HG03558 (cell line): ENCODE results near the gene IL9.
"Not testable (repeated sequence)": the region's sequence is repeated elsewhere in the genome, so short reads cannot be mapped to it uniquely, and the experiment has no call there.

ENCODE experiments used
- ATAC-seq: cut with Tn5 transposase; IDR thresholded peaks from one replicate; pipeline ENCODE4 v1.9.1; 2021; ENCODE audit warnings: moderate number of reproducible peaks; ENCODE audit not compliant: unreplicated experiment; ENCODE audit errors: extremely low read depth

IL9 gene

DNA sequence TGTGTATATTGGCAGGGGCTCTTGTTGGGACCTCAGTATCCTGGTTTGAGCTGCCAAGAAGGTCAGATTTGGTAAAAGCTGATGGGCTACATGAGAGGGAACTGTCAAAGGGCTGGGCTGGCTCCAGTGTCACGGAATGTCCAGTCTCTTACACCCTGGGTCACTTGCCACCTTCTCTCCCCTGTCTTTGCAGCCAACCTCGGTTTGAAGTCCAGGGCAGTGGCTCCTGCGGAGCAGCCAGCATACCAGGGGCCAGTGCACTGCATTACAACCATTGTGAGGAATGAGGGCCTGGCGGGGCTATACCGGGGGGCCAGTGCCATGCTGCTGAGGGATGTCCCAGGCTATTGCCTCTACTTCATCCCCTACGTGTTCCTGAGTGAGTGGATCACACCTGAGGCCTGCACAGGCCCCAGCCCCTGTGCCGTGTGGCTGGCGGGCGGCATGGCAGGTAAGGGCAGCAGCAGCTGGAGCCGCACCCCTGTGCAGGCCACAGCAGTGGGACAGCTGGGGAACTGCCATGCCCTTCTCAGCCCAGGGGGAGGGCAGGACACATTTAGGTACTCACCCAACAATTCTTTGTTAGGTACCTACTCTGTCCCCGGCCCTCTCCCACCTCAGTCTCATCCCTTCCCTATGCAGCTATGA, 24.2 kb downstream of the IL9 start:
- no peak for ATAC-seq

DNA sequence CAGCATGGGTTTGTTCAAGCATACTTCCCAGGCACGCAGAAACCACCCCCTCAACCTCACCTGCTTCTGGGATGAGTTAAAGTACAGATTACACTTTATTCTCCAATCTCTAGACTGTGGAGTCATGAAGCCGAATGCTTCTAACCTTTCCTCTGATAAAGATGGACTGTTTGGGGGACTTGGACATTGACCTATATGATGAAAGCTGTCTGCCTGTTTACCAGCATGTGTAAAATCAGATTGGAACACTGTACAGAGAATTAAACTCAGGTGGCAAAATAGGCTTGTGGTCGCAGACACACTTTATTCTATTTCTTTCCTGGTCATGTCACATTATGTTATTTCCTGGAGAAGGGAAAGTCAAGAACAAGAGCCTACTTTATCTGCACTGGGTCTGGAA, 25.7 kb downstream of the IL9 start:
- no peak for ATAC-seq

DNA sequence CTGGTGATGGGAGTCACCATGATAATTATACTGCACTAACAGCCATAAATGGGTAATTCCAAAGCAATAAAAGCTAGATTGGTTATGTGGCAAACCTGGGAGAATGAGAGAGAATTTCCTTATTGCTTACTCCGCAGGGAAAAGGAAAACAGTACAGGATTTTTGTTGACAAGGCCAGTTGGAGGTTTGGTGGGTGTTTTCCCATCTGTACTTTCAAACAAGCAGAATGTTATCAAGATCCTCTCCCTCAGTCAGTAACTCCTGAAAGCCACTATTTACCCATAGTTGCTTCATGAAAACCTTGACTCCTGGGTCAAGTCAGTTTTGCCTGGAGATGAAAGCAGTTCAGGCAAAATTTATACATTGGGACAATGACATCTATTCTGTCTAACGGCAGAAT, 26.4 kb downstream of the IL9 start:
- no peak for ATAC-seq

DNA sequence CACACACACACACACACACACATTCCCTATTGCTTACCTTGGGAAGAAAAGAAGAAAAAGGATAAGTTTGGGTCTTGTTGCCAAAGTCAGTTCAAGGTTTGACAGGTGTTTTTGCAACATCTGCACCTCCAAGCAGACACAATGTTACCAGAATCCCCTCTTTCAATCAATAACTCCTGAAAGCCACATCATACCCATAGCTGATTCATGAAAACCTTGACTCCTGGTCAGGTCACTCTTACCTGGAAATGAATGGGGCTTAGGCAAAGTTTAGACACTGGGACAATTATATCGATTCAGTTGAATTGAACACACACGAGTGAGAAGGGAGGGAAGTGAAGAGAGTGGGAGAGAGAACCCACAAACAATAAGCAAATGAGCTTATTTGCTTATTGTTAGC, 27.0 kb downstream of the IL9 start:
- no peak for ATAC-seq

DNA sequence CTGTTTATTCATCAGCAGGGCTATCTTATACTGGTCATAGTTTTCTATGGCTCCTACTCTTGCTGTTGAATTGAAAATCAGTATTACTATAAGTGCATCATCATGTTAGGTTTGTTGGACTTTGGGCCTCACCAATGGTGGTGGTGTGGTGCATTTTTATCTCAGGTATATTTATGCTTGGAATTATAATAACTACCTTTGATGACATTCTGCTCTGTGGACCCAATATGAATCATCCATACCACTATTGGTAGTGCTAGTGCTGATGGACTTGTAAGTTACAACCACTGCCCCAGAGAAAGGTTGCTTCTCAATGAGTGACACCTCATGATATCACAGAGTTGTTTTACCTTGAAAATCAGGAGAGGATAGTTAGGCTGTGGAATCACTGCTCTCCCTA, 28.0 kb downstream of the IL9 start:
- ATAC-seq = no peak

DNA sequence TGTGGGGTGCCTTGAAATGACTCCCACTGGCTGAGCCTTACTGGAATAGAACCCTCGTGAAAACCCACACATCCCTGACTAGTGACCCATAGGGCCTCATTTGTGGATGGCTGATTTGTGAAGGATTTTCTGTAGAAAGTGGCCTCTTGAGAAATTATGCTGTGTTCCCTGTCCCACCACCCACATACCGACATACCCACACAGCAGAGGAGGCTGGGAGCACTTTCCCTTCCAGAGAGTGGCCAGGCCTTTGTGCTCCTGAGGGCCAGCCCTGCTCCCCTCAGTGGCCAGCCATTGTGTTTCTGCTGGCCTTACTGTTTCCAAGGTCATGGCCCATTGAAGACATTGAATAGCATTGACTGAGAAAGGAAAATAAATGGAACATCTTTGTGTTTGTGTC, 29.6 kb downstream of the IL9 start:
- no peak for ATAC-seq

DNA sequence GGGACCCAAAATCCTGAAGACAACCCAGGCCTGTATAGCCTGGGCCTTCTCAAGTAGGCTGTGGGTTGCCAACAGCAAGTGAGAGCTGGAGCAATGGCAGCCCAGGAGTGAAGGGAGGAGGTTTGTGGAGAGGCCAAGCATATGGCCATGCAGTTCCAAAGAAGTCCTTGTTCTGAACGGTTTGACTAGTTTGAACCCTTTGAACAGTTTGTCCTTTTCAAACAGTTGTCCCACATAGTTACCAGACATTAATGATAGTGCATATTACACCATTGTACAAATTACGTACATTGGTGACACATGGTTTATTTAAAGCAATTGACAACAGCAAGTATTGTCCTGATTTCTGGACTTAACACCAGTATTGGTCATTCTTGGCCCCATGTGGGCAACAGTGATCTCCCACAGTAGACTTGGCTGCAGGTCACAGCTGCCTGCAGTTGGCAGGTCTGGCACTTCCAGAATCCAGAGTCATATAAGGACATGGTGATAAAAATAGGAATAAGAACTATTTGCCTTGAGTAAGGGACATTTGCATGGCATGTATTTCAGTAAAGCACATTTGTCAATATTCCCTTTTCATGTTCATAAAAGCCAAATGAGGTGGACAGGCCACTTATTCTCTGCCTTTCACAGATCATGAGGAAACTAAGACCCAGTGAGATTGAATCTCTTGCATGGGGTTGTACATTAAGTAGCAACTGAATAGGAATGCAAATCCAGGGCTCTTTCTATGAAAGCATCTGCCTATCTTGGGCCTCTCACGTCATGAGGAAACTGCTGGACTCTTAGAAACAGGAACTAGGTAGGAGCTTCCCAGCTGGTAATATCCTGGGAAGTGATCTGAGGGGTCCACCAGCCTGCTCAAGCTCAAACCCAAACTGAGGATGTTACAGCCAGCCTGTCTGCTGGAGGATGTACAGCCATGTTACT, 30.9 kb downstream of the IL9 start:
- no peak for ATAC-seq

DNA sequence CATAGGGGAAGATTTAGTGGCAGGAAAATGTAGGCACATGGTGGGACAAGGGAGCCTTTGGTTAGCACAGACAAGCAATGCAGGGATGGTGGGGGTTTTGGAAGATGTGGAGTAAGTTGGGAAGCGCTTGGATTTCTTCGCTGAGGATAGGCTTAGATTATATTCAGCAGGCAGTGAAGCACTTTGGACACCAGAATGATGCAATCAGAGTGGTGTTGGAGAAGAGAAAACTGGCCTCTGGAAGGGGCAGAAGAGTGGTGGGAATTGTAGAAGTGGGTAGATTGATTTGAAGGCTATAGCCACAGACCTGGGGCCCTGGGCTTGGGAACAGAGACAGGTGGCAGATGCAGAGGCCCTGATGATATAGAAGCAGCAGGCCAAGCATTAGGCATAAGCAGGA, 32.9 kb downstream of the IL9 start:
- ATAC-seq = no peak

DNA sequence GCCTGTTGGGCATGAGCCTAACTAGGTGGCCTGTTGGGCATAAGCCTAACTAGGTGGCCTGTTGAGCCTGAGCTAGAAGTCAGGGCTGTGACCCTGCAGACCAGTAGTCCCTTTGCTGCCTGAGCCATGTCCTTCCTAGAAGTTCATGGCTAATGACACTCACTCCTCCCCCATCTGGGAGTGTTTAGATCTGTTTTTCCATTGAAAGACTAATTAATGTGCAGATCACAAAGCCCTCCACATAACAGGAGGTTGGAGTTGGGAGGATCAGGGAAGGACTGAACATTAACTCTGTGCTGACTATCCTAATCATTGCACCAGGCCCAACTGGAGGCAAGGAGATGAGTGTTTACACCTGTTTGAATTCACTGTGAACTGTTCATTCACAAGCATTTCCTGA, 33.6 kb downstream of the IL9 start:
- ATAC-seq = no peak

DNA sequence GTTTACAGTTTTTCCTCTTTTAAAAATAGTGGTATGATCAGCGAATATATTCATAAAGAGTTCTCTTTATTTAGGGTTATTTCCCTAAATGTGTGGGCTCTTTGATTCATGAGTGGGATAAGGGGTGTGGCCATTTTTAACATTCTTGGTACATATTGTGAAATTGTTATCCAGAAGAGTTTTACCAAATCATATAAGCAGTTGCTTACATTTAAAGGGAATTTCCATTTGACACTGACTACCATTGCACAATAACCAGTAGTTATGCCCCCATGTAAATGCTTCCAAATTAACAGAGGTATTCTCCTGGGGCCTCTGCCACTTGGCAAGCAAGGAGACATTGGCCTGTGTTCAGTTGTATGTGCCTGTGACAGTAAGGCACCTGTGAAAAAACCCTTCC, 34.0 kb downstream of the IL9 start:
- ATAC-seq = no peak

DNA sequence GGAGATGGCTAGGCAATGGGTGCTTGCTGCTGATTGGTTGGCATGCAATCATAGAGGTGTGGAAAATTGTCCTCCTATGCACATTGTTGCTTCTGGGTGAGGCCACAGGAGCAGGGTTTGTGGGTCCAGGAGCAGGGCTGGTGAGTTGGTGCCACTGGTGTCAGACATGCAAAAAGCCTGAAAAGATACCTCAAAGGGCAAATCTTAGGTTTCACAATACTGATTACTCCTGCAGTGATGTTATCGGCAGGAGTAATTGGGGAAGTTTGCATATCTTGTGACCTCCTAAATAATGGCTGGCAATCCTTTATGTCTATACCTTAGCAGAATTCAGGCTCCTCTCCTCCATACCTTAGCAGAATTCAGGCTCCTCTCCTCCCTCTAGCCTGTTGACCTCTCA, 36.0 kb downstream of the IL9 start:
- ATAC-seq = no peak

DNA sequence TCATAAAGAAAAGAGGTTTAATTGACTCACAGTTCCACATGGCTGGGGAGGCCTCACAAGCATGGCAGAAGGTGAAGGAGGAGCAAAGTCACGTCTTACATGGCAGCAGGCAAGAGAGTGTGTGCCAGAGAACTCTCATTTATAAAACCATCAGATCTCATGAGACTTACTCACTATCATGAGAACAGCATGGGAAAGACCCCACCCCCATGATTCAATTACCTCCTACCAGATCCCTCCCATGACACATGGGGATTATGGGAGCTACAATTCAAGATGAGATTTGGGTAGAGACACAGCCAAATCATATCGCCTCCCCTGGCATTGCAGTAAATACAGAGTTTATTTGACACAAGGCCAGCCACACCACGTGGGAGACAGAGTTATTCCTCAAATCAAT, 36.5 kb downstream of the IL9 start:
- not testable (repeated sequence) for ATAC-seq

DNA sequence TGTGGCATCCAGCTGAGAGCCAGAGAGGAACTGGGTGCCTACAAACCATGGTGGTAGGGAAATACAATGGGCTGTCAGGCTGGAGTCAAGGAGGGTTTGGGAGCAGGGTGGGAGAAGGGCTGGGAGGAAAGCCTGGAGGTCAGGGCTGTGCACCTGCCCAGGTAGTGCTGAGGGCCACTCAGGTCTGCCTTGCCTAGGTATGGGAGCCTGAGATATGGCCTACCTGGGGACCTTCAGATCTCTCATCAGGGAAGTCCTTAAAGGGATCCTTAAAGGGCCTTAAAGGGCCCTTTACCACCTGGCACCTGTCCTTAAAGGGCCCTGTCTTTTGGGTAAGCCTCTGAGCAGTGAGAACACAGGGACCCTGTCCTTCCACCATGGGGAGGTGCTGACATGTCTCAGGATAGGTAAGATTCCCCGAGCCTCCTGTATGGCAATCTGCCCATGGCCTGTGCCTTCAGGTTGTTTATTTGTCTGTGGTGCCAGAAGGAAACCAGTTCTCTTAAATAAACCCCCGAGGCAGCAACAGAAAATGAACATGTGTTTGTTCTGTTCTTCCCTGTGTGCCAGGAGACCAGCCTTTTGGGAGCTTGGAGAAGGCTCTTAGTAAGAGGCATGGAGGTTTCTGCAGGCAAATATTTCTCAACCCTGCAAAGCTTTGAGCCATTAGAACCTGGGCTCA, 37.9 kb downstream of the IL9 start:
- ATAC-seq = no peak

DNA sequence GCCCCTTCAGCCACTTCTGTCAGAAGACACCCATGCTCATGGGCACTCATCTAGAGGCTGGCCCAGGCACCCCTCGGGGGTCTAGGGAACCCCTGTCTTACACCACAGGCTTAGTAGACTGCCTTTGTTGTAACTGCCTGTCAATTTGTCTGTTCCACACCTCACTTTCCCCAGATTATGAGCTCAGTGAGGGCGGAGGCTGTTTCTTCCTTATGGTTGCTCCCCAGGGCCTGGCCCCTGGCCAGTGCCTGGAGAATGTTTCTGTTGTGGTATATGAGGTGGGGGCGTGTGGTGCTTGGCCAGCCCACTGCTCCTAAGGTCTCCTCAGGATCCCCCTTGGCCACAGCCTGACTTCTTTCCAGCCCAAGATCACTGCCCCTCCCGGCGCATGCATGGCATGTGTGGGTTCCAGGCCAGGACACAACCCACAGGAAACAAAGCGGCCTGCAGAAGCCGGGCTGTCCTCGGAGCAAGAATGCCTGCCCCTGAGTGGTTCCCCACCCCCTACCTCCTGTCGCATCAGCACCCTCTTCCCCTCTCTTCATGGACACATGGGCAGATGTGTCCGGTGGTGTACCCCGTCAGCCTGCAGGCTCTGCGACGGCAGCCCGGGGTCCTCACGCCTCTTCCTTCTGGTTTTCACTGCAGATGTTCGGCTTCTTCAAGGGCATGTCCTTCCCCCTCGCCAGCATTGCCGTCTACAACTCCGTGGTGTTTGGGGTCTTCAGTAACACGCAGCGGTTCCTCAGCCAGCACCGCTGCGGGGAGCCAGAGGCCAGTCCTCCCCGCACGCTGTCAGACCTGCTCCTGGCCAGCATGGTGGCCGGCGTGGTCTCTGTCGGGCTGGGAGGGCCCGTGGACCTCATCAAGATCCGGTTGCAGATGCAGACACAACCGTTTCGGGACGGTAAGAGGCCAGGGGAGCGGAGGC, 43.5 kb downstream of the IL9 start:
- ATAC-seq = no peak

DNA sequence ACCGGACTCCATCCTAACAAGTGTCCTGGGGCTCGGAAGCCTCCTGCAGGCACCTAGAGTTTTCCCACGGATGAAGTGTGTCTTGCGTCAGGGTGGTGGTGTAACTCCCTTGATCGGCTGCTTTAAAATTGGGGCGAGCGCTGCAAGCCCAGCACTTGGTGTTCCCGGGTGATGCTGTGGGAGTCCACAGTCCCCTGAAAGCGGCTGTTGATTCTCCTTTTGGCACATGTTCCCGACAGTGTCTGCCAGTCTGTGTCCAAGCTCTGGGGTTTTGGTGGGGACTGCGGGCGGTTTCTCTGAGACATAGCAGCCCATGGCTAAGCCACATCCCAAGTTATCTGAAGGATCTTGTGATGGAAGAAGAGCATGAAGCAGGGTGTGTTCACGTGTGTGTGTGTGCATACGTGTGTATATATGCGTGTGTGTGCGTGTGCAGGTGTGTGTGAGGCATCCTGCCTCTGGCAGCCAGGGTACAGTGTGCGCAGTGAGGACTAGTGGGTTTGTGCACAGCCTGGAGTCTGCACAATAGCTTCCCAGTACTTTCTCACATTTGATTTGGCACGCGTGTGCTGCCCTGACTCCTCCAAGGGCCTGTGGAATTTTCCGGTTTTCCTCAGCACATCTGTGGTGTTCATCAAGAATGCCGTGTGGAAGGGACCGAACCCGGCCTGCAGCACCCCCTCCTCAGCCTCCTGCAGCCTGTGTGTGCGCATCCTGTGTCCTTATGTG, 44.3 kb downstream of the IL9 start:
- no peak for ATAC-seq

DNA sequence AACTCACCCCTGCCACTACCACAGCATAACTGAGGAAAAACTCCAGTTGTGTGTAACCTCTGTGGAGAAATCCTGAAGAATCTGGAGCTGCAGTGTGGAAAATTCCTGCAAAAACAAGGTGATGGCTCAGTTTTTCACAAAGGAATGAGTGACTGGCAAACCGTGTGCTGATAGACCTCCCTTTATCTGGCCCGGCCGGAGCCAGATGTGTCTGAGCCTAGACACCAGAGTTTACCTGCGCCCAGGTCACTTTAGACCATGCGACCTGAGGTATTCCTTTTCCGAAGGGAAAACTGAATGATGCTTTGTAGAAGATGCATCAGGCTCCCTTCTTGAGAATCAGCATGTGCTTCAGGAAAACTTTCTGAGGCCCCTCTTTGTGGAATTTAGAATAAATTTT, 45.0 kb downstream of the IL9 start:
- ATAC-seq = no peak

DNA sequence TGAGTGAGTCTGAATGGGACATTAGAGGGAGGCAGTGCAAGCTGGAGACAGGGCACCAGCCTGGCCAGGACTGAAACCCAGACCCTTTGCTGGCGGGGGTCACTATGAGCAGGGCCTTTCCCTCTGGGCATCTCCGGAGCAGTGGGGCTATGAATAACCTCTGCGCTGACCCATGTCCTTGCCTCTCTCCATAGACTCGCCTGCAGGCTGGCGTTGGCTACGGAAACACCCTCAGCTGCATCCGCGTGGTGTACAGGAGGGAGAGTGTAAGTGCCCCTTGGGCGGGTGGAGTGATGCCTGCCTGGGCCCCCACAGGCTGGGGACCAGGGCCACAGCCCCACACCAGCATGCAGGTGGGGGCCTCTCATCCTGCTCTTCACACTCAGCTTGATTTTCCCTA, 45.4 kb downstream of the IL9 start:
- ATAC-seq = no peak

DNA sequence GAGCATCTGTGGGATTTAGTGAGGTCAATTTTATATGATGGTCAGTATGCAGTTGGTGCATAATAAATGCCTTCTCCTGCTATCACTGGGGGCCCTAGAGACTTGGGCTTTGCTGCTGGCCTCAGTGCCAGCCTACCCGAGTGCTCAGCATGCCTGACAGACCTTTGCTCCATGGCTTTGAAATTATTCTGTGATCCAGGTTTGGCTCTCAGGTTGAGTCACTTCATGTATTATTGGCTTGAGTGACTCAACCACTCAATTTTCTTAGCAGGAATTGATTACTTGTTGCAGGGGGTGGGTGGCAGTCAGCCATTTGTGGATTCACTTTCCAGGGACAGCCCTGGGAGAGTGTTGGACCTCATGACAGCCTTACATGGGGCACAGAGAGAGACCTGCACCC, 47.7 kb downstream of the IL9 start:
- ATAC-seq = no peak

DNA sequence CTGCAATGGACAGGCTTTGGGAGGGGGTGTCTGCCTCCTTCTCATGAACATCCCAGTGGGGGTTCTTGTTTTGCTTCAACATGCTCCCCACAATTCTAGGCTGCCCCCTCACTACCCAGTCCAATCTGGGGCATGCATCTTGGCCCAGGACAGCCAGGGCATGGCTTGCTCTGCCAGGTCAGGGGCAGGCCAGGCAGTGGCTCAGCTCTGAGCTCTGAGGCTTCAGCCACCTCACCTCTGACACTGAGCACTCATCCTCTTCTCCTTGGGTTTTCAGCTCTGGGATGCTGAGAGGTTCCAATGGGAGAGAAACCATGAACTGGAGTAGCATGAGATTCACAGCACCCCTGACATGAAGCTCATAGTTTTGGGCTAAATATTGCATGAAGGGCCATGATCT, 49.3 kb downstream of the IL9 start:
- no peak for ATAC-seq
